ENCODE data around the gene SPEF2.

- no peak for TF ChIP-seq CTCF (IDR thresholded peaks at IDR 0.05)
- TF ChIP-seq MAX (IDR thresholded peaks at IDR 0.05), result no peak
- no peak for TF ChIP-seq FOSB (CRISPR knock-in tag; IDR thresholded peaks at IDR 0.05)
Measured at GRCh38 chr5:35850967-35851680, 233.5 kb downstream of the SPEF2 start.

Data from A549 (cell line).